DMS53 (cell line): ENCODE data around the gene PFKM.

Experiments
- DNase-seq: peaks from one replicate; lab custom pipeline; 2025; lab: John Stamatoyannopoulos, UW

The PFKM gene

DNA sequence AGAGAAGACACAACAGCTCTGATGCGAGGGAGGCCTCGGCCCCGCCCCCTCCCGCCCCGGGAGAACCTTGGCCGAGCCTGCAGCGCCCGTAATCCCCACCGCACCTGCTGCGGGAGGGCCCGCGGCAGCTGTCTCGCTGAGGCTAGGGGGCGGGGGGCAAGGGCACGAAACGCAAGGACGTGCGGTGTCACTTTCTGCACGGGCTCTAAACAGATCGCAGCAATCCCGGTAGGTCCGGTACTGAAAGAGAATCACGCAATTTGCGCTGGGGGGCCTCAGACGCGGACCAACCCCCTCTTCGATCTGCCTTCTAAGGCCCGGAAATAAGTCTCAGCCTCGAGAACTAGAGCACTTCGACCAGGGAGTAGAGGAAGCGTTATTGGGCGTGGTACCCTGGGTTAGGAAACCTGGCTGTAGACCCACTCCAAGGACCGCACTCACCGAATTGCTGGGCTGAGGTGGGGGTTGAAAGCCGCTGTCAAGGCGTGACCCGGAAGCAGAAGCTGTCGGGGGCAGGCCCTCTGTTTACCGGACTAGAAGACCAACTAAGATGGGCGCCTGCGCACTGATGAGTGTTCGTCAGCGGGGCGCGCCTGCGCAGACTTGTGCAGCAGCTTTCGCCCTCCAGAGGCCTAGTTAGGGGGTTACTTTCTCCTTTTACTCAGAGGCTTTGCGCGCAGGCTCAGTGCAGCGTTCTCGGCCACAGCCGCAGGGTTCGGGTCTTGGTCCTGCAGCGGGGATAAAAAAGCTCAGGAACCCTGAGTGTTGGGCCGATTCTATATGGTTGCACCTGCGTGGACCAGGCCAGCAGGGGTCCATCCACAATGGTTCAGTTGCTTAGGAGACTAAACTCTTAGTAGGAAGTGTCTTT is 38.1 kb downstream of the PFKM start, which contains the start of gene ASB8:
Gene ASB8, minus strand, starts transcription at position 498 of the 871 bp plus-strand sequence. CDS start 4,019 bp downstream, outside the sequence.
- DNase-seq: peak; percentile 100

DNA sequence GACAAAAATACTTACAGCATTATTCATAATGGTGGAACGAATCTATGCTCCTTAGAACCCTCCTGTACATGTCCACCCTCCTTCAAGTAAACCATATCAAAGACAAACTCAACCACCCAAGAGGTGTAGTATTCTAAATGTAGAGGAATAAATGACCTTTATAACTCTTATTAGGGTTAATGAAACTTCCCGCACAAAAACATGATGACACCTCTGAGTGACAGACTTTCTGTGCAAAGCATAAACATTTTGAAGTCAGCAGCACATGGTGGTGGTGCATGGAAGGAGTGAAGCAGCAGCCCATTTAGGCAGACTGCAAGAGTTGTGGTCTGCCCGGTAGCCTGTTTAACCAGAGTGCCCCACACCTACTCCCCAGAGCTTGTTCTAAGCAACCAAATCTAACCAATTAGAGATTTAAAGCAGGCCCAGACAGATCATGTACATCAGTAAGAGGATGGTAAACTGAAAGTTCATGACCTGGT is 38.8 kb downstream of the PFKM start:
- peak; percentile 63 for DNase-seq

DNA sequence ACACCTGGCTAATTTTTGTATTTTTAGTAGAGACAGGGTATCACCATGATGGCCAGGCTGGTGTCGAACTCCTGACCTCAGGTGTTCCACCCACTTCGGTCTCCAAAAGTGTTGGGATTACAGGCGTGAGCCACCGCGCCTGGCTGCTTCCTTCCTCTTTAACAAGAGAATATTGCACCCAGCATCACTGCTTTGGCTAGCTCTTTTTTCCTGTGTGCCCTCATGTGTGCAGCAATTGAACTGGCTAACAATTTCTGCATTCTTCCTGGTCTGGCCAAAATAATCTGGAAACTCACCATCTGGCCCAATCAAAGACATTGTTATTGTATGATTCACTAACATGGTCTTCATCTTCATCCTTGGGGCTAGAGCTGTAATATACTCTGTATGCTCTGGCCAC is 40.9 kb downstream of the PFKM start:
- no peak for DNase-seq

DNA sequence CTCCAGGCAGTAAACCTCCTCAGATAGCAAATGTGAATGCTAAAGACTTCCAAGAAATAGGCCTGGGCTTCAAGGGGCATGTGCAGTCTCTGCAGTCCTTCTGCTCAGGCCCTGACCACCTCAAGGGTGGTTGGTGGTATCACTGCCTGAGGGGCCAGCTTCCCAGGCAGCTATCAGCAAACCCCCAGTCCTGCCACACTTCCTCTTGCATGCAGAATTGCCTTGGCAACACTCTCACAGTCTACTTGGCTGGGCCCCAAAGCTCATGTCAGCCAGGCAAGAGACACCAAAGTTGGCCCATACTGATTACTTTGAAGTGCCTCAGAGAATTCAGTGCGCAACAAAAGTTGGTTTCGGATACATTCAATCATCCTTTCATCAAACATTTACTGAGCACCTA is 41.6 kb downstream of the PFKM start:
- DNase-seq: no peak

DNA sequence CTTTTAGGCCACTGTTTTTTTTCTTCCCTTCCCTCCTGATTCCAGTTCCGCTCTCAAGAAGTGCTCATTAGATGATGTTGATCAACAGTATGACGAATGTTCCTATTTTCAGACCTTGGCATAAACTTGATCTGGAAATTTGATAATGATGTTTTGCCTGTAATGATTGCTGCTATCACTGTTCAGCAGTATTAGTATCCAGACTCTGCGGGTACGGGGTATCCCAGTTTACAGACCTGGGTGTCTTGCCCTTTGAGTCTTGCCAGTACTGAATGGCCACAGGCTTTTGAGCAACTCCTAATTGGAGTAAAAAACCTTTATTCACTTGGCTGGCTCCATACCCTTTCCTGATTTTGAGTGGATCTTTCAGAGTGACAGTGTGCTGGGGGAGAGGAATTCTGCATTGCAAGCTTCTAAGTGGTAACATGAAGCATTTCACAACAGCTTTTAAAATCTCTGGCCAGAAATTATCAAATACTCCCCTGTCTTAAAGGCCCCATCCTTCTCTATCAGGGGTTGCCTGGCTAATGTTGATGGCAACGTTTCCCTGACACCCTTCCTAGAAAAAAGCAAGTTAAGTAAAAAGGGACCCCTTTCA is 44.1 kb downstream of the PFKM start:
- no peak for DNase-seq

DNA sequence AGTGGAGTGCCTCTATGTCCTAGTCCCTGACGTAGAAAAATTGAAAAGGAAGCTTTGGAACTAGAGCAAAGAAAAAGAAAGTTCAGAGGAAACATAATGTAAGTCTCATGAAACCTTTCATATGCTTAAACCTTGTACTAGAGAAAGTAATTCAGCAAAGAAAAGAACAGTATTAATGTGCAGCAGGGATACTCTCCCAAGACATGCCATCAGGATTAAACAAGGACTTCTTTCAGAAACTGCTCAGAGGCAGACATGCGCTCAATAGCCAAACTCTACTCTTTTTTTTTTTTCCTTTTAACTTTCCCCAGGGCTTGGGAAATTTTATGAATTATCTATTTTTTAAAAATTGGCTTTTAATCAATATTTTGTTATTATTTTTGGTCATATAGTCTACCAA is 45.3 kb downstream of the PFKM start:
- no peak for DNase-seq

DNA sequence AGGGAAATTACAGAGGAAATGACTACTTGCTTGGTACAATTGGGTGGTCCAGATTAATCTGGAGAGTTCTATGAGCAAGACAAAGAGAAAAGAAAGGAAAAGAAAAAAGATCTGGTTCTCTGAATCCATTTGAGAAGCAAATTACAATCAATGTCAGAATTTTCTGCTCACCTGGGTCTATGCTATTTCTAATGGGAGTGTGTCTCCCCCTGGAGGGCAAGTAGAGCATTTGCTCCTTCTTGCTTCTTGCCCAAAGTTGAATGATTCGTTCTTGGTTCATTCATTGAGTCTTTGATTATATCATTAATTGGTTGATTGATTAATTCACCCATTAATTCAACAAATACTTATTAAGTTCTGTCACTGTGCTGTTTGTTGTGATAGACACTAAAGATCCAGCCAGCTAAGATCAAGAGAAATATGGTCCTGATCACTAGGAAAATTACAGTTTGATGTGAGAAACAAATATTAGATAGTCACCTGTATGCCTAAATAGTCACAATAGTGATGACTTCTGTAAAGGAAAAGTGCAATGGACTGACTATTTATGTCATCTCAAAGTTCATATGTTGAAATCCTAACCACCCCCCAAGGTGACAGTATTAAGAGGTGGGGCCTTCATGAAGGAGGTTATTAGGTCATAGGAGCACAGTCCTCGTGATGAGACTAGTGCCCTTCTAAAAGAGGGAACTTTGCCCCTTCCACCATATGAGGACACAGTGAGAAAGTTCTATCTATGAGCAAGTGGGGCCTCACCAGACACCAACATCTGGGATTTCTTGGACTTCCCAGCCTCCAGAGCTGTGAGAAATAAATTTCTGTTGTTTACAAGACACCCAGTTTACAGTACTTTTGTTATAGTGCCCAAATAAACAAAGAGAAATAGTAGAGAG is 46.2 kb downstream of the PFKM start:
- DNase-seq: peak; percentile 92

DNA sequence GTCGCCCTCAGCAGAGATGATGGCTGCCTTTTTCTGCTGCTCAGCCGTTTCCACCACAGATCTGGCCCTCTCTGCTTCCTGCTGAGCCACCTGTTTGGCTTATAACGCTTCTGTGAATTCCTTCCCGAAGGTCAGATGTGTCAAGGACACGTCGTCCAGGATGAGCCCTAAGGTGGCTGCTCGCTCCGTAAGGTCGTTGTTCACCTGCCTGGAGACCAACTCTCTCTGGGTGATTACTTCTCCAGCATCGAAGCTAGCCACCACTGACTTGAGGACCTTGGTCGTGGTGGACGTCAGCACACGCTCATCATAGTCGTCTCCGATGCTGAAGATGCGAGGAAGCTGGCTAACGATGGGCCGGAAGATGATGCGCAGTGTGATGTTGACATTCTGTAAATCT is 49.8 kb downstream of the PFKM start:
- no peak for DNase-seq

DNA sequence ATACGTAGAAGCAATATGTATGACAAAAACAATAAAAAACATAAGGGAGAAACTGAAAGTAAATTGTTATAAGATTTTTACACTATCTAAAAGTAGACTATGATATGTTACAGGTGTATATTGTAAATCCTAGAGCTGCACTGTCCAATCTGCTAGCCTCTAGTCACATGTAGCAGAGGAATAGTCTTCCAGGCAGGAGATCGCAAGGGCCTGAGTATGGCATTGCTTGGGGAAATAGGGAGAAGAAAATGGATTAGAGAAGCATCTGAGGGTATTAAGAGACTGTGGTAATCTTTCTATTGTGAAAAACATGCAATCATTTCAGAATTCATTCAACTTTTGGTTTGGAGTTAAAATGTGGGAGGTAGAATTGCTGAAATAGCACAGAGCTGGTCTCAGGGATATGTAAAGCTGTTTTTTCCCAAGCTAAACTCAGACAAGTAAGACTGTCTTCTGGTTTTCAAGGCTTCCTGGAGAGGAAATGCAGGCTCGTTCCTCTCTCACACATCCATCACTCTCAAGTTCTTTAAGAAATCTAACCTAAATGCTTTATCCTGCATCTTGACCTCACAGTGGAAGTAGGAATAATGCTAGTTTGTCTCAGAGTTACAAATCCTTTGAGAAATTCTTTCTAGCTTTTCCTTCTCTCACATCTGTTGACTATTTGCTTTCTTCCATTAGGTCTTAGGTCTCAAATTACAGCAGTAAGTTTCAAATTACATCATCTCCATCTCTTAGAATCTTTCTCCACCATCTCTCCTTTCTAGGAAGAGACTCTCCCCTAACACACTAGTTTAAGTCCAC is 56.7 kb downstream of the PFKM start:
- DNase-seq: peak; percentile 35

DNA sequence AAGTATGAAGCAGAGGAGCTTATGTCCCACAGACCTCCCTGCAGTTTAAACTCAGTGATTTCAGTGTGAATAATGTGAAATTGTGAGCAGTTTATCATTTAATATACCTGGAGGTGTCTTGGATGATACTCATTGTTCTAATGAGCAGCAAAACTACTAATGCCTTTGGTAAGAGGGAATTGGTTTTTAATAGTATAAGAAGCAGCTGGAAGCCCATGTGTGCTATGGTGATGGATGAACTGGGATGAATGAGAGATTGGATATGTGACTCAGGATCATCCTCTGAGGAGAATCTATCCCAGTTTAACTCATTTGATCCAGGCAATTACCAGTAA is 57.2 kb downstream of the PFKM start:
- DNase-seq: no peak

DNA sequence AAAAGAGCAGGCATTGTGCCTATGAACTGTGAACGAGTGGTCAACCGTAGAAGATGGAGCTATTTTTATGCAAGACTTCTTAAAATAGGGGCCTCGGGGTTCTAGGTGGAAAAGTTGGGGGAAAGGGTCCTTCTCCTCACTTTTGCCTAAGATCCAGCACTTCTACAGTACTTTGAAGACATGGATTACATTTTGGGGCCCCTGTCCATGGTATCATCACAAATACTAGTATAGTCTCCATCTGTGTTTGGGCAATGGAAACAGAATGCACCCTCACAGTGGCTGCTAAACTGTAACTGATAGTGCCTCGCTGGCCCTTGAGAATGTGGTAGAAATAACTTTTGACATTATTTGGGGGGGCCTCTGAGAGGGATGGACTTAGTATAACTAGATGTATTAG is 58.8 kb downstream of the PFKM start:
- no peak for DNase-seq

DNA sequence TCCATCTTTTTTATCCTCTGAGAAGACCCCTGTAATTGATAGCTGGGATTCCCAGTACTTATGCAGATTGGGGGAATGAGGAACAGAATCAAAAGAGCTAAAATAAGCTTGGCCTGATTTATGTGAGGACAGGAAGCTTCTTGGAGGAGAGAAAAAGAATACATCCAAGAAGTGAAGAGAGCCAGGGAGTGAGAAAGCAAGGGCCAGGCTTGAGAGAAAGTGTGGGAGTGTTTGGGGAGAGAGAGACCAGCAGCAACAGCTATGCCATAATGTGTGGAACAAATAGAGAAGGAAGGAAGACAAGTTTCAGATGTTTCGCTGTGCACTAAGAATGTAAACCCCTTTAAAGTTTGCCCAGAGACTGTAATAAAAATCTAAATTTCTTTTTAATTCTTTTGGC is 60.3 kb downstream of the PFKM start:
- no peak for DNase-seq

DNA sequence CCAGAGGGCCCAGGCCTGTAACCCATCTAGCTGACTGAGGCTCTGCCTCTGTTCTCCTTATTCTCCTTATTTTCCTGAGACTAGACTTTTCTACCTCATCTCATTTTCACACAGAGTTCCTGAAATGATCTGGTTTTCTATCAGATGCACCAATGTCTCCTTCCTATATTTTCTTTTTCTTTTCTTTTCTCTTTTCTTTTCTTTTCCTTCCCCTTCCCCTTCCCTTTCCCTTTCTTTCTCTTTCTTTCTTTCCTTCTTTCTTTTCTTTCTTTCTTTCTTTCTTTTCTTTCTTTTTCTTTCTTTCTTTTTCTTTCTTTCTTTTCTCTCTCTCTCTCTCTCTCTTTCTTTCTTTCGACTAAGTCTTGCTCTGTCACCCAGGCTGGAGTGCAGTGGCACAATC is 61.3 kb downstream of the PFKM start:
- no peak for DNase-seq

DNA sequence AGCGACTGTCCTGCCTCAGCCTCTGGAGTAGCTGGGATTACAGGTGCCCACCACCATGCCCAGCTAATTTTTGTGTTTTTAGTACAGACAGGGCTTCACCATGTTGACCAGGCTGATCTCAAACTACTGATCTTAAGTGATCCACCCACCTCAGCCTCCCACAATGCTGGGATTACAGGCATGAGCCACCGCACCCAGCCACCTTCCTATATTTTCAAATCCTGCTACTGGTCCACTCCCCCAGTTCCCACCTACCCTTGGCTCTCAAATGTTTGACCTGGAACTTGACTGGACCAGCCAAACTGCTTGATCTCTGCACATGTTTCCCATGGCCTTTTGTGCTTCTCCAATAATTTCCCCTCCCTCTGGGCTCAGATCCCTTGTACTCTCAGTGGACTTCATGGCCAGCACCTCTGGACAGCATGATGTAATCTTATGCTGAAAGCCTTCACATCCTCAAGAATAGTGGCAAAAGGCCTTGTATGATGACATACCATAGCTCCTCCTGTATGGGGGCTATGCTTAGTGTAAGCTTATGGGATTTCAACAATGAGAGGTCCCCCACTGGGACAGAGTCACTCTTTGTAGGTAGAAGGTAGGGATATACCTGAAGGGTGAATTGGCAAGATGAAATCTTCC is 61.8 kb downstream of the PFKM start:
- no peak for DNase-seq

DNA sequence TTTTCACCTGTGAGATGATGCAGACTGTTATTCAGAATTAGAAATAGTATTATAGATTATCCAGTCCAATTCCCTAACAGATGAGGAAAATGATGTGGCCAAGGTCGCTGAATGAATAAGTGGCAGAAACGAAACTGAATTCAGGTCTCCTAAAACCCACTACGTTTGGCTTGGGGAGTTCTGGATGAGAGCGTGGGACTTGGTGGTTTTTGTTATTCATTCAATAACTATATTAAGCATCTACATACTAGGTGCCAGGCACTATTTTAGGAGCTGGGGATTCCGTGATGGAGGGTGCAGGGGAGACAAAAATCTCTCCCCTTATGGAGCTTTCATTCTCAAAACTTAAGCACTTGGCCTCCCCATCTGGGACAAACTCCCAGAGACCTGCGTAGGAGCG is 63.5 kb downstream of the PFKM start:
- DNase-seq: peak; percentile 66

DNA sequence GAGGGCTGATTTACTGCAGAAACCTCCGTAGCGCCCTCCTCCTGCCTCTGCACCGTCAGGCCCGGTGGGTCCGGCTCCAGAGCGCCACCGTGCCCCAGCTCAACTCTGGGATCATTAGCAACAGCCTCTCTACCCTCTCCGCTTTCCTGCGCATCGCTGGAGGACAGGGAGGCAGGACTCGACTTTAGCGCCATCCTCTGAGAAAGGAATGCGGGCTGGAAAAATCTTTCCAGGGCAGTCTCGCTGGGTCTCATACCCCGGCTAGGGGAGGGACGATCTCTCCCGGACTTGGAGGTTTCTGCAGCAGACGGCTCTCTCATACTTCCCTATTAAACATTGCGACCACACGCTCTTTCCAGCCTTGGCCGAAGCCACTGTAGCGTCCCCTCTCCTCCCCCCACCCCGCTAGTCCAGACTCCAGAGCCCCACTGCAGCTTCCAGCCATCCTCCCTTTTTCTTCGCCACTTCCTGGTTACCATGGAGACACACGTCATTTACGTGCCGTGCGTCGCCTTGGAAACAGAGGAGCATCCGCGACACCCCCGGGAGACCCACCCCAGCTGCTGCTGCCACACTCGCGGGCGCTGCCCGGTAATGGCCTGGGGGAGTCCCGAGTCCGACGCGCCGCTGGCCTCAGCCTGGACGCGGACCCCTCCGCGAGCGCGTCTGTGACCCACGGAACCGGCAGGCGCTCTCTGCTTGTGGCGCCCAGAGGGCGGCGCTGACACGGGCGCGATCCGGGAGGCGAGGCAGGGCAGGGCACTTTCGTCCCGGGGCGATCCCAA is 64.1 kb downstream of the PFKM start, which contains the start of gene CCDC184:
Gene CCDC184, plus strand, starts transcription at position 554 of the 785 bp plus-strand sequence. CDS start 479 bp downstream, outside the sequence.
- DNase-seq: peak; percentile 99

DNA sequence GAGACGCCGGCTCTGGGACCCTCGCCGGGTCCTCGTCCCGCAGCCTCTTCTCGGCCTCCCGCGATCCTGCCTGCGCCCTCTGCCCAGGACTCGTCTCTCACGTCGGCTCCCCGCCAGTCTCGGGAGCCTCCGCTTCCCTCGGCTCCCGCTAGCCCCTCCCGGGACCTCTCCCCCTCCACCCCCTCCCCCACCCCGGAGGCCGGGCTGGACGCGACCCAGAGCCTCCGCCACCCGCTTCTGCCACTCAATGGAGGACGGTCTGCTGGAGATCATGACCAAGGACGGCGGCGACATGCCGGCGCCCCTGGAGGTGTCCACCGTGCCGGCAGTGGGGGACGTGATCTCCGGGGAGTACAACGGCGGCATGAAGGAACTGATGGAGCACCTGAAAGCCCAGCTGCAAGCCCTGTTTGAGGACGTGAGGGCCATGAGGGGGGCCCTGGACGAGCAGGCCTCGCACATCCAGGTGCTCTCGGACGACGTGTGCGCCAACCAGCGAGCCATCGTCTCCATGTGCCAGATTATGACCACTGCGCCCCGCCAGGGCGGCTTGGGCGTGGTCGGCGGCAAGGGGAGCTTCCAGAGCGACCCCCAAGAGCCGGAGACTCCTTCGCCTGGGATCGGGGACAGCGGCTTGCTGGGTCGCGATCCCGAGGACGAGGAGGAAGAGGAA is 64.8 kb downstream of the PFKM start:
- DNase-seq: peak; percentile 87

DNA sequence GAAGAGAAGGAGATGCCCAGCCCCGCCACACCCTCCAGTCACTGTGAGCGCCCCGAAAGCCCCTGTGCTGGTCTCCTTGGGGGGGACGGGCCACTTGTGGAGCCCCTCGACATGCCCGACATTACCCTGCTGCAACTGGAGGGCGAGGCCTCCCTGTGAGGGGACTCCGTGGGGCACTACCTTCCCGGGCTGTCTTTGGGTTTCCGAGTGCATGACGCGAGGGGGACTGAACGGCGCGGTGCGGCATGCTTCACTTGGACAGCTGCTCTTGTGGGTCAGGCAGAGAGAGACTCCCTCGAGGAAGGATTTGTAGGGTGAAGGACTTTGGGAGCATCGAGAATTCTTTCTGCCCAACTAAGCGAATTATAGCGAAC is 65.4 kb downstream of the PFKM start:
- DNase-seq: no peak

DNA sequence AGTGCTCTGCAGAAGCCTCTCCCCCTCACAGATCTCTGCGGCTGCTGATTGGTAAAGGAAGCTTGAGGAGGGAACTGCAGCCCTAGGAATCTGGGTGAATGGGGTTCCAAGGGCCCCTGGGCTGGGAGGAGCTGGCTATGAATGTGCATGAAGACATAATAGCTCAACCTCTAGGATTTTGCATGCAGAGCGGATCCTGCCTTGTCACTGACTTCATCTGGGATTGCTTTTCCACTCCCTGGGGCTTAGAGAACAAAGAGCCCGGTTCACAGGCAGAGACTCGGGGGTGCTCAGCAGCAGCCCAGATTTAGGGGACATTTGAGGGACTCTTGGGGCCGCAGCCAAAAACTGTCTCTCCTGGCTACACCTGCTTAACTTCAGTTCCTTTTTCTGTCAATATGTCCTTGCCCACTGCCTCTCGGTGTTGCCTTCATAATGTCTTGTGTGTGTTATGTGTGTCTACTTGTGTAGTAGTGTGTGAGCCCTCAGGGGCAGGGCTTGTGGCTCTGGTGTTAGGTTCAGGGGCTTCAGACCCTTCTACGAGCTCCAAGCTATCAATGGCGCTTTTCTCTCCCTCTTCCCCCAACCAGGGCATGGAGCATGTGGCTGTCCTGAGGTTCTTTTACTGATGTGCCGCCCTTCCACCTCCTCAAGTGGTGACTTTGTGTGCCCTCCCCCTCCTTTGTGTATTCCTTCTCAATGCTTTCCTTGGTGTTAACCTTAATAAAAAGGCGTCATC is 66.2 kb downstream of the PFKM start:
- peak; percentile 32 for DNase-seq
